Calu3 (cell line): ENCODE results near the gene ZBED4. TPM values are rescaled to one million over a fixed set of nuclear protein-coding genes. Genes with fewer than 3 reads are reported as not detected.

ENCODE experiments used
- BruUV-seq: library from RNA; stranded (reverse); fragments of 400-500 nt; replicated peaks from 2 replicates; lab custom pipeline; 2021; lab: Mats Ljungman, UMichigan
- CTCF ChIA-PET: fragments of 300-600 bp; sonication (Branson Sonifier 250); formaldehyde crosslinking; loops from one replicate; lab custom pipeline; 2022; ENCODE audit warnings: antibody characterized with exemption; lab: Charles Lee
- DNase-seq: peaks from one replicate; pipeline ENCODE4 v3.0.0; 2022
- H3K27ac Mint-ChIP-seq: one replicate; pipeline ENCODE4 v1.8.0; 2022; ENCODE audit warnings: mixed read lengths; ENCODE audit not compliant: unreplicated experiment
- H3K27me3 Mint-ChIP-seq: one replicate; pipeline ENCODE4 v1.8.0; 2022; ENCODE audit warnings: mixed read lengths; ENCODE audit not compliant: unreplicated experiment
- H3K36me3 Mint-ChIP-seq: one replicate; pipeline ENCODE4 v1.8.0; 2022; ENCODE audit warnings: mild to moderate bottlenecking, moderate library complexity, mixed read lengths; ENCODE audit not compliant: insufficient read depth, unreplicated experiment
- H3K4me1 Mint-ChIP-seq: one replicate; pipeline ENCODE4 v1.8.0; 2022; ENCODE audit warnings: mild to moderate bottlenecking, low read depth, mixed read lengths; ENCODE audit not compliant: unreplicated experiment
- H3K4me3 Mint-ChIP-seq: one replicate; pipeline ENCODE4 v1.8.0; 2022; ENCODE audit warnings: mild to moderate bottlenecking, low read depth, moderate library complexity, mixed read lengths; ENCODE audit not compliant: unreplicated experiment
- H3K9me3 Mint-ChIP-seq: one replicate; pipeline ENCODE4 v1.8.0; 2022; ENCODE audit warnings: low read depth, mixed read lengths; ENCODE audit not compliant: unreplicated experiment
- intact Hi-C: fragments of 100-400 bp; cut with micrococcal nuclease; formaldehyde crosslinking; loops from one replicate; pipeline ENCODE4 v1.10.0; 2022; ENCODE audit not compliant: unreplicated experiment
- total RNA-seq: library from RNA; stranded (reverse); gene quantifications from 2 replicates; pipeline ENCODE4 v1.2.3, GENCODE V29; 2022
- TF ChIP-seq, protein P1 (sequence below): fragments of 200-600 bp; IDR thresholded peaks from one replicate; pipeline ENCODE4 v1.8.0; 2022; ENCODE audit warnings: antibody characterized with exemption; ENCODE audit not compliant: unreplicated experiment

Gene ZBED4
- total RNA-seq, 1 experiment from 2014 or later: 30.0 TPM

DNA sequence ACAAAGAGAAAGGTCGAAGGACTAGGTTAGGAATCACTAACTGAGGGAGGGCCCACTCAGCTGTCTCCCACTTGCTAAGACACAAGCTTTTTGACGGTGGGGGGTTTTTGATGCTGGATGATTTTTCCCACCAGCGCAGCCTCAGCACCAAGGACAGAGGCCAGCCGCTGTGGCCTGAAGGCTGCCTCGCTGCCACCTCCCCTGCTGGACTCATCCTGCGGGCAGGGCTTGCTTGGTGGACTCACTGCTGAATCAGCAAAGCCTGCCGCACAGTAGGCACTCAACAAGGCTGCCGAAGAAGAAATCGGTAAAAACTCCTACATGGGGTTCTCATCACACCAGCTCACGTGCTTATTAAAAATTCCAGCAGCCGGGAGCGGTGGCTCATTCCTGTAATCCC, 62.0 kb downstream of the ZBED4 start:
- Mint-ChIP-seq H3K27ac (no peak overlapping the region), H3K36me3 (peaks cover 52% of the 10 kb centered on the region), H3K27me3 (no peaks in the 10 kb centered on the region), H3K4me3 (no peak overlapping the region), H3K4me1 (no peaks in the 10 kb centered on the region), H3K9me3 (no peaks in the 10 kb centered on the region)
- no TSS peak for BruUV-seq
- no peak for DNase-seq
- CTCF ChIA-PET: no interaction called here
- TF ChIP-seq, protein P1, sequence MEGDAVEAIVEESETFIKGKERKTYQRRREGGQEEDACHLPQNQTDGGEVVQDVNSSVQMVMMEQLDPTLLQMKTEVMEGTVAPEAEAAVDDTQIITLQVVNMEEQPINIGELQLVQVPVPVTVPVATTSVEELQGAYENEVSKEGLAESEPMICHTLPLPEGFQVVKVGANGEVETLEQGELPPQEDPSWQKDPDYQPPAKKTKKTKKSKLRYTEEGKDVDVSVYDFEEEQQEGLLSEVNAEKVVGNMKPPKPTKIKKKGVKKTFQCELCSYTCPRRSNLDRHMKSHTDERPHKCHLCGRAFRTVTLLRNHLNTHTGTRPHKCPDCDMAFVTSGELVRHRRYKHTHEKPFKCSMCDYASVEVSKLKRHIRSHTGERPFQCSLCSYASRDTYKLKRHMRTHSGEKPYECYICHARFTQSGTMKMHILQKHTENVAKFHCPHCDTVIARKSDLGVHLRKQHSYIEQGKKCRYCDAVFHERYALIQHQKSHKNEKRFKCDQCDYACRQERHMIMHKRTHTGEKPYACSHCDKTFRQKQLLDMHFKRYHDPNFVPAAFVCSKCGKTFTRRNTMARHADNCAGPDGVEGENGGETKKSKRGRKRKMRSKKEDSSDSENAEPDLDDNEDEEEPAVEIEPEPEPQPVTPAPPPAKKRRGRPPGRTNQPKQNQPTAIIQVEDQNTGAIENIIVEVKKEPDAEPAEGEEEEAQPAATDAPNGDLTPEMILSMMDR: no peak
- intact Hi-C loops: loop anchor here (5.0 to 10.0 kb wide), 2 partner anchors 128 to 151 kb away; no protein-coding TSS in a partner anchor

DNA sequence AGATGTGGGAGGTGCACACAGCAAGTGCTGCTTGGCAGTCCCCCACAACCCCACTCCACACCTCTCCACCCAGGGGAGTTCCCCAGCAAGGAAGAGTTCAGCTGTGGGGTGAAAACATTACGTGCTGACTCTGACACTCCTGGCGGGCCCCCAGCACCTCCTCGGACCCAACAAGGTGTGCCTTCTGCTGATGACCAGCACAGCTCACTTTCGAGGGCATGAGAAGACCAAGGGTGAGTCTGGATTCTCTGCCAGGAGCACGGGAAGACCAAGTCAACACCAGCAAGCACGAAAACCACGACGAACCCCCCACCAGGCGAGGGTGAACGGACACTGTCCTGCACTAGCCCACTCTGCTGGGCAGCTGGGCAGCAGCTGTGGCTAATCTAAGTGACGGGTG, 63.2 kb downstream of the ZBED4 start:
- no peak for DNase-seq
- intact Hi-C loops: loop anchor here (5.0 to 10.0 kb wide), 2 partner anchors 130 to 152 kb away; no protein-coding TSS in a partner anchor
- Mint-ChIP-seq H3K4me1 (no peaks in the 10 kb centered on the region), H3K4me3 (peak overlapping the region; percentile 85), H3K36me3 (peaks cover 44% of the 10 kb centered on the region), H3K27ac (no peak overlapping the region), H3K9me3 (no peaks in the 10 kb centered on the region), H3K27me3 (no peaks in the 10 kb centered on the region)
- CTCF ChIA-PET: no interaction called here
- TF ChIP-seq, protein P1: no peak
- TSS peak; percentile 38 for BruUV-seq

DNA sequence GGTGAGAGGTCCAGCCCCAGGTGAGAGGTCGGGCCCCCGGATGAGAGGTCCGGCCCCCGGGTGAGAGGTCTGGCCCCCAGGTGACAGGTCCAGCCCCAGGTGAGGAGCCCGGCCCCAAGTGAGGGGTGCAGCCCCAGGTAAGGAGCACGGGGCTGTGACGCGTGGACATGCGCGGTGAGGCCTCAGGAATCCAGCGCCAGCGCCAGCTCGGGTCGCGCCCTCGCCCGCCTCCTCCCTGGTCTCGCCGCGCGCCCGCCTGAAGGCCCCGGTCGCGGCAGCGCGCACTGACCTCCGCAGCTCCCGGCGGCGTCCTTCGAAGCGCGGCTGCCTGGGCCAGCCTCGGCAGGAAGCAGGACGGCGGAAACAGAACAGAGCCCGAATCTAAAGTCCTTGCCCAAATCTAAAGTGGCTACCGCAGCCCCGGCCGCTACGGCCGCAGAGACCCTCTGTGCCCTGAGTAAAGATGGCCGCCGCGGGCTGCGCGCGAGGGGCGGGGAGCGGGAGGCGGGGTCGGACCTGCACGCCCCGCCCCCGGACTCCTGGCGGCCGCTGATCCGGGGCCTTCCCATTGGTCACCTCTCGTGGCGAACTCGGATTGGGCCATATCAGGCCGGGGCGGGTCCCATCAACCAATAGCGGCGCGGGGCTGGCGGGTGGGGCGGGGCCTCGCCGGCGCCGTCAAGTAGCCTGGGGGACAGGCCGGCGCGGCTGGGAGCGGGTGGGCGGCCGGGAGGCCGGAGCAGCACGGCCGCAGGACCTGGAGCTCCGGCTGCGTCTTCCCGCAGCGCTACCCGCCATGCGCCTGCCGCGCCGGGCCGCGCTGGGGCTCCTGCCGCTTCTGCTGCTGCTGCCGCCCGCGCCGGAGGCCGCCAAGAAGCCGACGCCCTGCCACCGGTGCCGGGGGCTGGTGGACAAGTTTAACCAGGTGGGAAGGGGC, 64.6 kb downstream of the ZBED4 start, which contains the start of the genes ALG12 and CRELD2:
ALG12 (minus strand) TSS at position 465 of the 937 bp plus-strand sequence. CDS start 4,673 bp downstream, outside the sequence.
CRELD2 (plus strand) TSS at position 661 of the 937 bp plus-strand sequence; CDS start at position 797, 136 bp downstream.
- H3K27me3 Mint-ChIP-seq: no peaks in the 10 kb centered on the region
- intact Hi-C loops: loop anchor here (5.0 to 10.0 kb wide), 2 partner anchors 131 to 153 kb away; no protein-coding TSS in a partner anchor
- H3K27ac Mint-ChIP-seq: peak within 1 kb of the TSS; percentile 74
- CTCF ChIA-PET: interaction anchor here (0.9 to 1.3 kb wide), 2 partner anchors 35 to 103 kb away, joined by 3 to 4 read pairs; no protein-coding TSS in a partner anchor
- peak within 1 kb of the TSS; percentile 85 for H3K4me3 Mint-ChIP-seq
- no TSS peak for BruUV-seq
- DNase-seq: peak; percentile 97
- TF ChIP-seq, protein P1: no peak
- peaks cover 40% of the 10 kb centered on the region for H3K36me3 Mint-ChIP-seq
- no peaks in the 10 kb centered on the region for H3K9me3 Mint-ChIP-seq
- no peaks in the 10 kb centered on the region for H3K4me1 Mint-ChIP-seq

DNA sequence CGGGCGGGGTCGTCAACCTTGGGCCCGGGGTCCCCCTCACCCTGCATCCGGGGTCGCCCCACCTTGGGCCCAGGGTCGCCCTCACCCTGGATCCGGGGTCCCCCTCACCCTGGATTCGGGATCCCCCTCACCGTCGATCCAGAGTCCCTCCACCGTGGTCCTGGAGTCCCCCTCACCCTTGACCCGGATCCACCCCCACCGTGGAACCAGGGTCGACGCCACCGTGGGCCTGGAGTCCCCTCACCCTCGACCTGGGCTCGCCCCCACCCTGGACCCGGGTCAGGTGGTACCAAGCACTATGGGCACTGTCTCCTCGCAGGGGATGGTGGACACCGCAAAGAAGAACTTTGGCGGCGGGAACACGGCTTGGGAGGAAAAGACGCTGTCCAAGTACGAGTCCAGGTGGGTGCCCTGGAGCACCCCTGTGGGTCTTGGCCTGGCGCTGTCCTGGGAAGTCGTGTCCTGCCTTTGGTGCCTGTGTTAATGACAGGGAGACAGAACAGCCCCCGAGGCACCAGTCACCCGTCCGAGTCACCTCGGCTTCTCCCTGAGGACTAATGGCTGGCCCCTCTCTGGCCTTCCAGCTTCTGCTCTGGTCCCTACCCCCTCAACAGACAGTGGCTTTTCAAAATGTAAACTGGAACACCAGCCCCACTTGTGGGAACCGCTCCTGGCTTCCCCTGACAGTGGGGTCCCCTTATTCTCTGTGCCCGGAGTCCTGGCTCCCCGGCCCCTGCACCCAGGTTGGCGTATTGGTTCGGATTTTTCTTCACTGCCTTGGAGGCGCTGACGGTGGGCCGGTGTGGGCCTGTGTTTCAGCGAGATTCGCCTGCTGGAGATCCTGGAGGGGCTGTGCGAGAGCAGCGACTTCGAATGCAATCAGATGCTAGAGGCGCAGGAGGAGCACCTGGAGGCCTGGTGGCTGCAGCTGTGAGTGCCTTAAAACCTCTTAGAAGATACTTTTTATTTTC, 65.6 kb downstream of the ZBED4 start:
- CTCF ChIA-PET: no interaction called here
- Mint-ChIP-seq H3K27ac (no peak overlapping the region), H3K4me1 (no peaks in the 10 kb centered on the region), H3K27me3 (no peaks in the 10 kb centered on the region), H3K9me3 (no peaks in the 10 kb centered on the region), H3K36me3 (peaks cover 47% of the 10 kb centered on the region), H3K4me3 (peak overlapping the region; percentile 85)
- no peak for DNase-seq
- TF ChIP-seq, protein P1: no peak
- BruUV-seq: no TSS peak
- intact Hi-C loops: loop anchor here (5.0 to 10.0 kb wide), 2 partner anchors 132 to 154 kb away; no protein-coding TSS in a partner anchor
